ENCODE measurements around the gene NAA25. TPM values are rescaled to one million over a fixed set of nuclear protein-coding genes. Genes with fewer than 3 reads are reported as not detected.

NAA25 gene
- total RNA-seq, 2 donors from 2014 or later, result 61.2 to 63.5 TPM

GRCh38 chr12:111981987-111982386 lies 126.6 kb downstream of the NAA25 start:
- Mint-ChIP-seq H3K27ac (no peak overlapping the region), H3K36me3 (no peaks in the 10 kb centered on the region), H3K9me3 (no peaks in the 10 kb centered on the region)
- DNase-seq (ENCODE audit: low spot score in 2 of 2) (no peak), ATAC-seq (no peak)

GRCh38 chr12:111980598-111980997 lies 128.0 kb downstream of the NAA25 start:
- ATAC-seq, result no peak
- no peaks in the 10 kb centered on the region for H3K36me3 Mint-ChIP-seq
- no peaks in the 10 kb centered on the region for H3K9me3 Mint-ChIP-seq
- no peak overlapping the region for H3K27ac Mint-ChIP-seq
- DNase-seq (ENCODE audit: low spot score in 2 of 2), result no peak

GRCh38 chr12:111978545-111978944 lies 130.0 kb downstream of the NAA25 start:
- H3K9me3 Mint-ChIP-seq, result no peaks in the 10 kb centered on the region
- no peaks in the 10 kb centered on the region for H3K36me3 Mint-ChIP-seq
- DNase-seq (ENCODE audit: low spot score in 2 of 2), result no peak
- no peak for ATAC-seq
- H3K27ac Mint-ChIP-seq, result no peak overlapping the region

- H3K27ac Mint-ChIP-seq, result peak overlapping the region; percentile 25 to 79
- DNase-seq (ENCODE audit: low spot score in 2 of 2) (no peak), ATAC-seq (no peak)
- no peaks in the 10 kb centered on the region for H3K36me3 Mint-ChIP-seq
- no peaks in the 10 kb centered on the region for H3K9me3 Mint-ChIP-seq
Measured at GRCh38 chr12:111976860-111977259, 131.7 kb downstream of the NAA25 start.

Other genes starting within 250 kb of the NAA25 start
- gene TMEM116, start 95.6 kb downstream of the NAA25 start, total RNA-seq, result 10 to 100 TPM; 16.9 to 18.5 TPM
- 10 to 100 TPM; 78.9 to 95.1 TPM for gene ERP29, start 95.4 kb downstream of the NAA25 start, total RNA-seq
- gene TRAFD1, start 16.8 kb upstream of the NAA25 start, total RNA-seq, result 10 to 100 TPM; 59.6 to 74.3 TPM

All from activated naive CD4-positive, alpha-beta T cell treated with anti-CD3 and anti-CD28 coated beads, Interleukin-2, amount 50 U/mL, for 72 hours (primary cell).